ENCODE data around the gene BTC.
"Not testable (repeated sequence)": the region's sequence is repeated elsewhere in the genome, so short reads cannot be mapped to it uniquely, and the experiment has no call there.

DNA sequence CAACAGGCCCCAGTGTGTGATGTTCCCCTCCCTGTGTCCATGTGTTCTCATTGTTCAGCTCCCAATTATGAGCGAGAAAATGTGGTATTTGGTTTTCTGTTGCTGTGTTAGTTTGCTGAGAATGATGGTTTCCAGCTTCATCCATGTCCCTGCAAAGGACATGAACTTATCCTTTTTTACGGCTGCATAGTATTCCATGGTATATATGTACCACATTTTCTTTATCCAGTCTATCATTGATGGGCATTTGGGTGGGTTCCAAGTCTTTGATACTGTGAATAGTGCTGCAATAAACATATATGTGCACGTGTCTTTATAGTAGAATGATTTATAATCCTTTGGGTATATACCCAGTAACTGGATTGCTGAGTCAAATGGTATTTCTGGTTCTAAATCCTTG is 86.2 kb downstream of the BTC start:
- TF ChIP-seq POLR2AphosphoS5 (IDR thresholded peaks at IDR 0.05; ENCODE audit: low read depth, low read length); CENPT (CRISPR knock-in tag; IDR thresholded peaks at IDR 0.05; ENCODE audit: low read depth): not testable (repeated sequence)
- TF ChIP-seq, protein P1, sequence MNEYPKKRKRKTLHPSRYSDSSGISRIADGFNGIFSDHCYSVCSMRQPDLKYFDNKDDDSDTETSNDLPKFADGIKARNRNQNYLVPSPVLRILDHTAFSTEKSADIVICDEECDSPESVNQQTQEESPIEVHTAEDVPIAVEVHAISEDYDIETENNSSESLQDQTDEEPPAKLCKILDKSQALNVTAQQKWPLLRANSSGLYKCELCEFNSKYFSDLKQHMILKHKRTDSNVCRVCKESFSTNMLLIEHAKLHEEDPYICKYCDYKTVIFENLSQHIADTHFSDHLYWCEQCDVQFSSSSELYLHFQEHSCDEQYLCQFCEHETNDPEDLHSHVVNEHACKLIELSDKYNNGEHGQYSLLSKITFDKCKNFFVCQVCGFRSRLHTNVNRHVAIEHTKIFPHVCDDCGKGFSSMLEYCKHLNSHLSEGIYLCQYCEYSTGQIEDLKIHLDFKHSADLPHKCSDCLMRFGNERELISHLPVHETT (CRISPR knock-in tag; conservative IDR thresholded peaks at IDR 0.05): not testable (repeated sequence)
